Endothelial cell (in vitro differentiated cells): ENCODE data around the gene SYNDIG1. TPM values are rescaled to one million over a fixed set of nuclear protein-coding genes. Genes with fewer than 3 reads are reported as not detected.

ENCODE experiments used
- DNase-seq: peaks from one replicate; pipeline ENCODE4 v3.0.0; 2021; ENCODE audit warnings: low spot score
- H3K27ac Mint-ChIP-seq: one replicate; pipeline ENCODE4 v1.8.0; 2021; ENCODE audit warnings: mixed read lengths, inconsistent platforms; ENCODE audit not compliant: unreplicated experiment
- H3K27me3 Mint-ChIP-seq: one replicate; pipeline ENCODE4 v1.8.0; 2021; ENCODE audit warnings: mild to moderate bottlenecking, moderate library complexity, mixed read lengths, inconsistent platforms; ENCODE audit not compliant: unreplicated experiment
- H3K36me3 Mint-ChIP-seq: one replicate; pipeline ENCODE4 v1.8.0; 2021; ENCODE audit warnings: mild to moderate bottlenecking, low read depth, mixed read lengths, inconsistent platforms; ENCODE audit not compliant: unreplicated experiment
- H3K4me1 Mint-ChIP-seq: one replicate; pipeline ENCODE4 v1.8.0; 2021; ENCODE audit warnings: mild to moderate bottlenecking, mixed read lengths, inconsistent platforms; ENCODE audit not compliant: unreplicated experiment
- H3K4me3 Mint-ChIP-seq: one replicate; pipeline ENCODE4 v1.8.0; 2021; ENCODE audit warnings: mild to moderate bottlenecking, mixed read lengths, inconsistent platforms; ENCODE audit not compliant: unreplicated experiment
- H3K9me3 Mint-ChIP-seq: one replicate; pipeline ENCODE4 v1.8.0; 2021; ENCODE audit warnings: mixed read lengths, inconsistent platforms; ENCODE audit not compliant: unreplicated experiment
- CTCF ChIP-seq: fragments of 200-600 bp; sonication (generic); IDR thresholded peaks from one replicate; pipeline ENCODE4 v1.5.0; 2021; ENCODE audit warnings: antibody characterized with exemption; ENCODE audit not compliant: unreplicated experiment
- total RNA-seq: library from RNA; stranded (reverse); fragmentation: NEBNext Ultra II Directional; extraction: Animal tissue kit (Norgen Biotek cat#: 25700); gene quantifications from one replicate; pipeline ENCODE4 v1.2.1, GENCODE V29; 2021; ENCODE audit not compliant: unreplicated experiment

Gene SYNDIG1
- total RNA-seq, 1 donor from 2014 or later = 8.1 TPM

- H3K4me1 Mint-ChIP-seq = peaks cover 17% of the 10 kb centered on the region
- no peak for TF ChIP-seq CTCF
- H3K36me3 Mint-ChIP-seq = no peaks in the 10 kb centered on the region
- H3K27ac Mint-ChIP-seq = no peak overlapping the region
- peaks cover 2% of the 10 kb centered on the region for H3K27me3 Mint-ChIP-seq
- no peak overlapping the region for H3K4me3 Mint-ChIP-seq
- H3K9me3 Mint-ChIP-seq = no peaks in the 10 kb centered on the region
- no peak for DNase-seq
Observed at GRCh38 chr20:24478584-24478983, 9.2 kb downstream of the SYNDIG1 start.

- no peak for TF ChIP-seq CTCF
Observed at GRCh38 chr20:24479106-24479505, 9.7 kb downstream of the SYNDIG1 start.

GRCh38 chr20:24479595-24479994 lies 10.2 kb downstream of the SYNDIG1 start:
- Mint-ChIP-seq H3K9me3 (no peaks in the 10 kb centered on the region), H3K4me3 (no peak overlapping the region), H3K27ac (no peak overlapping the region), H3K27me3 (peaks cover 2% of the 10 kb centered on the region), H3K36me3 (no peaks in the 10 kb centered on the region), H3K4me1 (peaks cover 17% of the 10 kb centered on the region)
- TF ChIP-seq CTCF = no peak
- peak; percentile 29 for DNase-seq

More at GRCh38 chr20:24479106-24479505, 9.7 kb downstream of the SYNDIG1 start:
- Mint-ChIP-seq H3K27me3 (peaks cover 2% of the 10 kb centered on the region), H3K9me3 (no peaks in the 10 kb centered on the region), H3K27ac (no peak overlapping the region), H3K36me3 (no peaks in the 10 kb centered on the region), H3K4me3 (no peak overlapping the region), H3K4me1 (peaks cover 17% of the 10 kb centered on the region)
- DNase-seq = no peak

- no peaks in the 10 kb centered on the region for H3K36me3 Mint-ChIP-seq
- peaks cover 2% of the 10 kb centered on the region for H3K27me3 Mint-ChIP-seq
- no peak for DNase-seq
- no peak overlapping the region for H3K4me3 Mint-ChIP-seq
- peaks cover 17% of the 10 kb centered on the region for H3K4me1 Mint-ChIP-seq
- no peak for TF ChIP-seq CTCF
- H3K27ac Mint-ChIP-seq = no peak overlapping the region
- no peaks in the 10 kb centered on the region for H3K9me3 Mint-ChIP-seq
Observed at GRCh38 chr20:24480509-24480908, 11.1 kb downstream of the SYNDIG1 start.

- Mint-ChIP-seq H3K36me3 (no peaks in the 10 kb centered on the region), H3K27me3 (peaks cover 2% of the 10 kb centered on the region), H3K27ac (no peak overlapping the region), H3K4me1 (peaks cover 17% of the 10 kb centered on the region), H3K4me3 (no peak overlapping the region), H3K9me3 (no peaks in the 10 kb centered on the region)
- TF ChIP-seq CTCF = no peak
- DNase-seq = no peak
Observed at GRCh38 chr20:24481173-24481572, 11.7 kb downstream of the SYNDIG1 start.
